Activated CD4-positive, CD25-positive, alpha-beta regulatory T cell (primary cell): Measurements from ENCODE around the gene MEOX2.

Experiments
- DNase-seq, 4 experiments: peaks; one replicate each; lab custom pipeline; 2025; lab: John Stamatoyannopoulos, UW

MEOX2 gene

DNA sequence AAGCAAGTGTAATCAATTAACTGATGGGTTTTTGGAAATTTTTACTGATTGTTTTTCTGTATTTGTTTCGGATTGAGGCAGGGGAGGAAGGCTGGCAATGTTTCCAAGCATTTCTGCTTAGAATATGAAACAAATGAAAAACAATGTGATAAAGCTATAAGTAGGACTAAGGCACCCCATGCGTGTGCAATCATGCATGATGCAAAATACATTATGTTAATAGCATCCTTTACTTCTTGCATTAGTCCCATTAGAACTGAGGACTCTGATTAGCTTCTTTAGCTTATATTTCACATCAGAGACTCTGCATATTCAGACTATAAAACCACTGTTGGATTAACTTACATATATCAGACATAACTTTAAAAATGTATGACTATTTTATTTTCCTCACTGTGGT is 76.0 kb downstream of the MEOX2 start:
- no peak for DNase-seq

DNA sequence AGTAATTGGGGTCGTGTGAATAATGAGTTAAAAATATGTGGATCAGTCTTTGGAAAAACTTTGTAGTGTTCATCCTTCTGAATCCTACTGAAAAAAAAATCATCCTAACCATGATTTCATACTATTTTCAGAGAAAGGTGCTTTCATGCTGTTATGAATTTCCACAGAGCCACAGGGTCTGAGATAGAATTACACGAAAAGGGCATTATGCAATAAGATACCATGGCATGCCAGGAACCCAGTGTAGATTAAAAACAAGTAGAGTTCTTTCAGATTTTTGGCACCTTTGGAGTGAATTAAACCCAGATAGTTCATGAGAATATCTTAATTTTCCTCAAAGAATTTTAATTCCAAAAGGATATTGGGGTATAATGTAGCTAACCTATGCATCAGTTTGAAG is 77.2 kb downstream of the MEOX2 start:
- no peak for DNase-seq

DNA sequence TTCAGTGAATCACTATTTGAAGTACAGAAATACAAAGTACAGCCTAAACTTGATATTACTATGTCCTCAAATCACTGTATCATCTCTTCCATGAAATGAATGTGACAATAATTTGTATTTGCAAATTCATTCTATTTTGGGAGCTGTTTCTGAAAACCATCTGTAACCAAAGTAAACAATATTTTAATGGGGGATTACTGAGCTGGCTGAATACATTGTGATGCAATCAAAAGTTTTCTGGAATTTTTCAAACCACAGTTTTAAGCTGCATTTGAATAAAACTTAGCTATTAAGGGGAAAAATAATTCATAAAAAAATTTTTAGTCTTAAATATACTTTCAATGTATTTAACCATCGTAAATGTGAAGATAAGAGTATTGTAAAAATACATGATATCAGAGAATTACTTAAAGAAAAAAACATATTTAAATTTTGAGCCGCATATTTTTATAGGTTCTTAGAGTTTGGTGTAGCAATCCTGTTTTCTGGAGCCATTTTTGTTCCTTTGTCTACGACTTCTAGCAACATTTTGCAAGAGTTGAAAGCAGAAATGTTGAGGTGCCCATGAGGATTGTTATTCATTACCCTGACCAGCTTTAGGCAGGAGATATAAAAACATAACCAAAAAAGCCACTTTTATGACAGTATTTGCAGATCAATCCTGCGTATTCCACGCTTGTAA is 78.8 kb downstream of the MEOX2 start:
- no peak for DNase-seq

DNA sequence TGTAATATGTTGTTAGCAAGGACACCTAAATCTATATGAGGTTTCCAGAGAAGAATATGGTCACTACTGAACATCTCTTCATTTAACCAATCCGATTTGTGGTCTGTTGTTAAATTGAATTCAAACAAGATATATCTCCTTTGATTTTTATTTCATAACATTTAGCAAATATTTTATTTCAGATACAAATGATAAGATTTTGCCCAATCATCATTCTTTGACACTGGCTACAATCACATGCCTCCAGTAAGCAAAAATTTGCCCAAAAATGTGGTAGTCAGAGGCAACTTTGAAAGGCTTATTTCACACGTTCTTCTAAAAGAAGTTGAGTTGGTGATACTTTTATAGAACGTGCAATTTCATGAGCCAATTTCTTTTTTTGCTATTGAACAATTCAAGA is 79.9 kb downstream of the MEOX2 start:
- no peak for DNase-seq

DNA sequence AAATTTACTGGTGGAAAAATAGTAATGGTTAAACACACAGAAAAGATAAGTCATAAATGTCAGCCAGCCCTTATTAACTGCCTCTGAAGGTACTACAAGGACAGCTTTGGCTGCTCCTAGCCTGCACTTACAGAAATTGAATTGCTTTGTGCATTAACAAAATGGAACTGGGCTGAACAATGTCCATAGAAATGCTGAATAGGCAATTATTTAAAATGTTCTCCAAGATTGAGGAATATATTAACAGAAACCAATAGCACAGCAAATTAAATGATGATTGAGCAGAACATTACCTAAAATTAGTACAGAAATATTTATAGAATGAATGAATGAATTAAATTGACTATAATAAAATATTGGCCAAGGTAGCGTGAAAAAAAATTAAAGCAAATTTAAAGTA is 82.3 kb downstream of the MEOX2 start:
- DNase-seq = no peak

DNA sequence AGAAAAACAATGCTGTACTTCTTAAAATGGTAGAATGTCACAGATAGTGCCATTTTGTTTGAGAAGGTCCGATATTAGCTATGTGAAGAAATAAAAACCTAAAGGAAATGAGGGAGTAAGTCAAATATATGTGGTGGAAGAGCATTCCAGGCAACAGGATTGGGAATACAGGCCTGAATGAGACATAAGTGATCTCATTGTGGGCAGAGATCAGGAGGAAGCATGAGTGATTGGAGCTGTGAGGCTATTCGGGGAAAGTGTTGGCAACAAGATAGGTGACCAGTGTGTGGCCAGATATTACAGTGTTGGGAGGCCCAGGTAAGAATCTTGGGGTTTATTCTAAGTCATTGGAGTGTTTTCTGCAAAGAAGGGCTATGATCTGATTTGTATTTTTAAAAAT is 83.4 kb downstream of the MEOX2 start:
- DNase-seq = no peak

DNA sequence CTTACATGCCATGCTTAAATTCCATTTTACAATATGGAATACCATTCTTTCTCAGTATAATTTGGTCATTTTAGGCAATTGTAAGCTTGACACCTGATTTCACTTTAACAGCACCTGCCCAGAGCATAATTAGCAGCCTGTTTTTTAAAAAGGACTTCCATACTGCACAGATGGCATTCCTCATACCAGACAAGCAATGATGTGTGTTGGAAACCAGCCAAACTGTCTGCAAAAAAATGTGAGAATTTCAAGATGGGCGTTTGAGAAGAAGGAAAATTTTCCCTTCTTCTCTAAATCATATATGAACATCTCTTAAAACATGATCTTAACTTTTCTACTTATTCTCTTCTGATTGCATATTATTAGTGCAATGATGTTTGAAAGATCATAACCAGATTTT is 84.2 kb downstream of the MEOX2 start:
- DNase-seq = no peak

DNA sequence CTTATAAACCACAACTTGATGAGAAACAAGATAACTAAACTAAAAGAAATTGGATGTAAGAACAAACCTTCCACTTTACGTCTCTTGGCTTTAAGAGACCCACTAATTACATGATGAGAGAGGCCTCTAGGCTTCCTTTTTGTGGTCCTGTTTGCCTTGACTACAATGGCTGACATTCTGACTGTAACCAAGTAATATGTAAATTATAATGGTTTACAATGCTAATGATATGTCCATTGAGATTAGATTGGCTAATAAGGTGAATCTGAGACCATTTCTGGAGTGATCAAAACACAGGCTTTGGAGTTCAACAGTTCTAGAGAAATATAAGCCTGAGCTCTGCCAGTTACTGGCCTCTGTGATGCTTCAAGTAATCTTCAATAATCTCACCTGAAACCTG is 85.3 kb downstream of the MEOX2 start:
- DNase-seq = no peak

DNA sequence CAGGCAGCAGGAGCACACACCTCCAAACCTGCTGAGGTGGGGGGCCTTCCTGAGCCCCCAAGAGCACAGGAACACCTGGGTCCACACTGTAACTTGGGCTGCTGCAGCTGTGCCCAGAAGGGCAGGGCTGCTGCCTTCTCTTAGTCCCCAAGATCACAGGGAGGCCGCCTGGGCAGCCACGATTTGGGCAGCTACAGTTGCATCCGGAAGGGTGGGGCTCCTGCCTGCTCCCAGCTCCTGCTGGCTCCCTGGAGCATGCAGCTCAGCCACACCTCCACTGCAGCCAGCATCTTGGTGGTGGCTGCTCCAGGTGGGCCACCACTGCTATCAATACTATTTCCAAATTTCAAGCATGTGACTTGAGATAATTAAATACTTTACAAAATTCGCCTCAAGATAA is 86.2 kb downstream of the MEOX2 start:
- no peak for DNase-seq

DNA sequence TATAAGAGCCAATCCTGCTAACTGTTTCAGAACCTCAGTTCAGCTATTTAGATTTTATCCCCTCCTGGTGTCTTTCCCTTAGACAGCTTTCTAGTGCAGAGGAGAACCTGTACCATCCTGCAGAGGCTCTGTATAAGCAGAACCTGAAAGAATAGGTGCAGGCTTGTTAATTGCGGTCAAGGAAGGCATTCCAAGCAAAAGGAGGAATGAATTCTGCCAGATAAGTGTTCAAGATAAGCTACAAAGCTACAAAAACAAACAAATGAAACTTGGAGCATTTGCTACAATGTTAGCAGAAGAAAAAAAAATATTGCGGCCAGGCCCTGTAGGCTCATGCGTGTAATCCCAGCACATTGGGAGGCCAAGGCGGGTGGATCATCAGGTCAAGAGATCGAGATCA is 92.0 kb downstream of the MEOX2 start:
- DNase-seq = no peak

DNA sequence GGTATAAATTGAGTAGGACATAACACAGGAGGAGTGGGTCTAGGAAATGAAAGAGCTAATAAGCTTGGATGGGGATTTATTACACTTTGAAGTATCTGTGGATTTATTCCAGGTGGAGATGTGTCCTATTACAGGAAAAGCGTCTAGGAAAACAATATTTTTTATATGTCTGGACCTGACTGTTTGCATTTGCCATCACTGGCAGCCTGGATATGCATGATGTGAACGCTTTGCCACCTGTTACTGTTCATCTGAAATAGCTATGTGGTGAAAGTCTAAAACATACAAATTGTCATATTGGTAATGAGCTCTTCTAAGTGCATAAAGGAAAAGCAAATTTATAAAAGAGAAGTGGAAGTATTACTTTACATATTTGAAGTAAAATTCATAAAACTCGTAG is 93.1 kb downstream of the MEOX2 start:
- DNase-seq = no peak

DNA sequence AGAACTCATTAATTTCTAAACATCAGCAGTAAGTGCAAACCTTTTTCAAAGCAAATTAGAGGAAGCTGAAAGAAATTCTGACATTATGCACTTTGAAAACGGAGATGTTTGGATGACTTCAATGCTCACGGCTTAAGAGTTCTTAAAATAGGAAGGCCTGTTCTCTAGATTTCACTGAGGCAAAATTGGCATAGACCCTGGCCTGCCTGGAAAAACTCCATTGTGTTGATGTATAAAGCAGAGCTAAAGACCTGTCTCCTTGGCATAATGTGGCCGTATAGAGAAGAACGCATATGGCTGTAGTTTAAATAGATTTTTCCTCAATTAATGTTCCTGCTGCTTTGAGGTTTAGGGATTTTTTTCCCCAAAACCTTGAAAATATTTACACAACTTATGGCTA is 100.2 kb downstream of the MEOX2 start:
- DNase-seq = no peak

DNA sequence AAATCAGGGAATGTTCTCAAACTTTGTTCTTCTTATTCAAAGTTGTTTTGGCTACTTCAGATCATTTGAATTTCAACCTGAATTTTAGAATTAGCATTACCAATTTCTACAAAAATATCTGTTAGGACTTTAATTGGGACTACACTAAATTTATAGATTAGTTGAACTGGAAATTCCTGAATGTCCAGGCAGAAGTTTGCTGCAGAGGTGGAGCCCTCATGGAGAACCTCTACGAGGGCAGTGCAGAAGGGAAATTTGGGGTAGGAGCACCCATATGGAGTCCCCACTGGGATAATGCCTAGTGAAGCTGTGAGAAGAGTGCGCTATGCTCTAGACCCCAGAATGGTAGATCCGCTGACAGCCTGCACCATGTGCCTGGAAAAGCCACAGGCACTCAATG is 101.9 kb downstream of the MEOX2 start:
- no peak for DNase-seq

DNA sequence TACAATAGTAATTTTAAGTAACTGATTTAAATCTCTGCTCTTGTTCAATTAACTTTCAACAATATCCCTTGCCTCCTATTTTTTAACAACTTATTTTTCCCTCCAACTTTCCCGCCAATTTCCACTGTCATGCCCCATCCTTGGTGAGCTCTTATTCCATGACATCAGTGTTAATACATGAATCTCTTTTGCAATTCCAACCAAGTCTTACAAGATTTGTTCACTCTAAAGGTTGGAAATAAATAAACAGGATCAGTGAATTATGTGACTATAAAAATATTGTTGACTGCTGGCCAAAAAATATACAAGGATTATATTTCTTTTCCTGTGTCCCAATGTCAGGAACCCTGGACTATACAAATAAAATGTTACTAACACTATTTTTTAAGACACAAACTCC is 103.7 kb downstream of the MEOX2 start:
- no peak for DNase-seq

DNA sequence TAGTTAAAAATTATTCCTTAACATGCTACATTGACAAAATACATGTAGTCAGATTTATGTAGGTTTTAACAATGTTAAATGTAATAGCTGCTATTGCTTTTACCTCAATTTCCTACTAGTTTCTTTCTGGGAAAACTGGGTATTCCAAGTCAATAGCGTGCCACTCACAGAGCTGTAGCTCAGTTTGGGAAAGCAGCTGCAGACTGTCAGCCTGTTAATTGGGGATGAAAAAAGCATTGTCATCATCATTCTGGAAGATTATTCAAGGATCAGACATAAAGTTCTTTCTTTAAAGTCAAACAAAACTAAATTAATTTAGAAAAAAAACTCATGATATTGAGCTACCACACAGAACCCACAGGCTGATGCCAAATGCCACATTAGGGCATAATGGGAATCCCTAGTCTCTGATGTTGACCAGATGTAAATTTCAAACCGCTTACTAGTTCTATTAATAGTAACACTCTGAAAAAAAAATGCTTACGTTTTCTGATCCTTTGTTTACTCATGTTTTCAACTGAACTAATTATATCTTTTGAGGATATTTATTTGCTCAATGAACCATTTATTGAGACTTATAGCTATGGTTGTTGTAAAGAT is 105.0 kb downstream of the MEOX2 start:
- DNase-seq = no peak

DNA sequence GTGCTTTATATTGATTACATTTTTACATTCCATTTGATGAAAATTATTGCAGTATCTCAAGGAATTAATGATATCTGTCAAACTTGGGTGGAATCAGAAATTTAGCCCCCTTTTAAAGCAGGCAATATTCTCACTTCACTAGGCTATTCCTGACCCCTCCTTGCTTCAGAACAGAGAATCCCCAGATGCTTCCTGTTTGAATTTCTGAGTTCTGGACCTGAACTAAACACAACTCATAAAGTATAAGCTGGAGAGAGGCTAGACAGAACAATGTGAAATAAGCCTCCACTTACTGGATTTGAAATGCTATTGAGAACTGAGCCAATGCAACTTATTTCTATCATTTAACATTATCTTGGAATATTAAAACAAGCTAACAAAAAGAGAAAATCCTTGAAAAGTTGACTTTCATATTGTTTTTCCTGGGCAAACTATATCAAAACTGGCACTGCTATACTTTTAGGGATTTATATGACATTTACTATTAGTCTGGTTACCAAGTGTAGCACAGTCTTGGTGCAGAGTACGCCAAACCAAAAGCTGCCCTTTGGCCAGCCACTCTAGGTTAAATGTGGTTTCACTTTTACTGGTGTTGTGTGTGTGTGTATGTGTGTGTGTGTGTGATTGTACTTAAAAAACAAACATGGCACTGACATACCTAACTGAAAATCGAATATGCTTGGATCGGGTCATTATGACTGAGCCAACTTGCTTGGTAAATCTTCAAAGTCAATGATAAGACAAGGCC is 105.7 kb downstream of the MEOX2 start:
- no peak for DNase-seq

DNA sequence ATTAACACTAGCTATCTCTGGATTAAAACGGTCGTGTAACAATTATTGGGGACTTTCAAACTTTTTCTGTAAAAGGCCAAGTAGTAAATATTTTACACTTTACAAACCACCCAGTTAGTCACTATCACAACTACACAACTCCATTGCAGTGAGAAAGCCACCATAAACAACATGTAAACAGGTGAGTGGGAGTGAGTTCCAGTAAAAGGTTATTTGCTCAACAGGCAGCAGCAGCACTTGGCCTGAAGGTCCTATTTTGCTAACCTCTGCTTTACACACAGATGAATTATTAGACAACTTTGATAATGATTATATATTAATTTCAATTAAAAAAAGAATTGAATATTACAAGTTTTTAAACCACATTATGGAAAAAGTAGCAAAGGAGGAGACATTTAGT is 108.9 kb downstream of the MEOX2 start:
- DNase-seq = no peak

DNA sequence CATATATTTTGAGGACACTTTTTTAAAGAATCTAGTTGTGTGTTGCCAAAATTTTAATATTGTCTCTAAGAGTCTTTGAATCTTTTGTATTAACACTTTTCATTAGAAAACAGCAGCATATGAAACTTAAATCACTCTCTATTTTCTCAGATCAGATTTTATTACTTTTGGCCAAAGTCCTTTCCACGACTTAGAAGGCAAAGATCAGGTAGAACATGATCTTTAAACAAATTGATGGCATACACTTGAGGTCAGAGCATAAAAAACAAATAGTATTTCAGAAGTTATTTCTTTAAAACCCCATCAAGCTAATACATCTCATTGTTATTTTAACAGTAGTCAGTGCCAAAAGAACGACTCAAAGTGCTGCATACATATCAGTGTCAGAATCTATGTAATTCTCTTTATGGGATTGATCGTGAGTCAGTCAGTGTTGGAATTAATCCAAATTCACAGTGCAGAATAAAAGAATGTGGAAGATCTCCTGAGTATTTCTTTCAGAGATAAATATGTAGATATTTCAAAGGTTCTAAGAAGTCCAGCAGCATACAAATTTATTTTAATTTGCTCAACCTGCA is 115.1 kb downstream of the MEOX2 start:
- DNase-seq = no peak

DNA sequence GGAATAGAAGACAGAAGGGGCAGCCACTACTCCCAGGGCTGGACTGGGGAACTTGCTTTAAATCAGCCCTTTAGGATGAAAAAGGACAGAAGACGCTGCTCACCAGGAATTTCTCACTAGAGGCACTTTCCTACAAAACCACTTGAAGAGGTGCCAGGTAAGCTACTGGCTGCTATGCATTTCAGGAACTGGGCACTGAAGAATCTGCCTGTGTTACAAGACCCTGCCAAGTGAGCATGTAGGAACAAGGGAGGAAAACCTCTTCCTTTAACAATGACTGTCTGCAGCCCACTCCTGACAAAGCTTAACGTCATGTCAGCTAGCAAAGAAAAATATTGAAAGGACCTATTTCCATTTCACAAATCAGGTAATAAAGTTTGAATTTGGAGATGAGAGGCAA is 118.8 kb downstream of the MEOX2 start:
- DNase-seq = no peak

DNA sequence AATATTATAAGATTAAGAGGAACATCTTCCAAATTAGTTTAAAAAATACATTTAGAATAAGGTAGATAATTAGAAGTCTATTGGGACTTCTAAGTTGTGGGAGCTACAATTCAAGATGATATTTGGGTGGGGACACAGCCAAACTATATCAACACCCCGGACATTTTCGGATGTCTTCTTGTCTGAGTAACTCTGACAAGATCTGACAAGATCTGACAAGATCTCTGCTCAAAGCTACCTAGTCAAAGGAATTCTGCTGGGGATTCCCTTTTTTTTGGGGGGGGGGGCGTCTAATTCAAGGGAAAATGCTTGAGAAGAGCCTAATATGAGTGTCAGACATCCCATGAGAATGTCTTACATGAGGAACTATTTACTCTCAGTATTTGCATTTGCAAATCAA is 119.4 kb downstream of the MEOX2 start:
- DNase-seq = no peak

DNA sequence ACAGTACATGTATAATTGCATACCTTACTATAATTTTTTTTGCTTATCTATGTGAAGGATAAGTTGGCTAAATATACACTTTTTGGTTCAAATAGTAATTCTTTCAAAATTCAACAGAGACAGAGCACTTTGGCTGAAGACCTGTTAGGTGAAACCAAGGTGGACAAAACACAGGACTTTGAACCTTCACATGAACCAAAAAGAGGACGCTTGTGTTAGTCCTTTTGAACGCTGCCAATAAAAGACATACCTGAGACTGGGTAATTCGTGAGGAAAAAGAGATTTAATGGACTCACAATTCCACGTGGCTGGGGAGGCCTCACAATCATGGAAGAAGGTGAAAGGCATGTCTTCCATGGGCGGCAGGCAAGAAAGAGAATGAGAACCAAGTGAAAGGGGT is 120.0 kb downstream of the MEOX2 start:
- DNase-seq = no peak

DNA sequence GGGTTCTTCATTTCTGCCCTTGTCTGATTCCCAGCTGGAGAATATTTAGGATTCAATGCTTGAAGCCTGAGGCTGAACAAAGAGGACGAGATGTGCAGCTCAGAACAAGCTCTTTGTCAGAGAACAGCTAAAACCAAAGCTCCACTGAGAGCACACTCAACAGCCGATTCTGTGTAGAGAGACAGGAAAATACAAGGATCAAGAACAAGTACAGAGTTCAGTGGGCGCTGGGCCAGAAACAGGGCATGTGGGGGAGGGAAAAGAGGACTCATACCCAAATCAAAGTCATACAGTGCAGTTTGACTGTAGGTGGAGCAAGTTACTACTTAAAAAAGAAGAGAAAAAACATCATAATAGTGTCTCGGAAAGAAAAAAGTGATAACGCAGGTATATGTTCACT is 124.6 kb downstream of the MEOX2 start, which contains the start of gene AGMO:
Gene AGMO (minus strand): TSS at position 181 of the 400 bp plus-strand sequence.
- no peak for DNase-seq
